Rectal smooth muscle tissue (tissue), 1 donor: ENCODE measurements around the gene GRIN3B.
"Not testable (repeated sequence)": the region's sequence is repeated elsewhere in the genome, so short reads cannot be mapped to it uniquely, and the experiment has no call there.

Experiments
- H3K27ac ChIP-seq: one replicate; pipeline ENCODE4 v1.7.0; 2013; ENCODE audit warnings: low read depth, low read length, inconsistent platforms
- H3K27me3 ChIP-seq: one replicate; pipeline ENCODE4 v1.7.0; 2013; ENCODE audit warnings: low read length; ENCODE audit not compliant: control insufficient read depth, insufficient read depth
- H3K36me3 ChIP-seq: one replicate; pipeline ENCODE4 v1.7.0; 2013; ENCODE audit warnings: low read length; ENCODE audit not compliant: control insufficient read depth, insufficient read depth
- H3K4me1 ChIP-seq: one replicate; pipeline ENCODE4 v1.7.0; 2013; ENCODE audit warnings: low read length; ENCODE audit not compliant: control insufficient read depth, insufficient read depth
- H3K4me3 ChIP-seq: one replicate; pipeline ENCODE4 v1.7.0; 2013; ENCODE audit warnings: low read length
- H3K9ac ChIP-seq: one replicate; pipeline ENCODE4 v1.7.0; 2013; ENCODE audit warnings: low read length

The GRIN3B gene, protein sequence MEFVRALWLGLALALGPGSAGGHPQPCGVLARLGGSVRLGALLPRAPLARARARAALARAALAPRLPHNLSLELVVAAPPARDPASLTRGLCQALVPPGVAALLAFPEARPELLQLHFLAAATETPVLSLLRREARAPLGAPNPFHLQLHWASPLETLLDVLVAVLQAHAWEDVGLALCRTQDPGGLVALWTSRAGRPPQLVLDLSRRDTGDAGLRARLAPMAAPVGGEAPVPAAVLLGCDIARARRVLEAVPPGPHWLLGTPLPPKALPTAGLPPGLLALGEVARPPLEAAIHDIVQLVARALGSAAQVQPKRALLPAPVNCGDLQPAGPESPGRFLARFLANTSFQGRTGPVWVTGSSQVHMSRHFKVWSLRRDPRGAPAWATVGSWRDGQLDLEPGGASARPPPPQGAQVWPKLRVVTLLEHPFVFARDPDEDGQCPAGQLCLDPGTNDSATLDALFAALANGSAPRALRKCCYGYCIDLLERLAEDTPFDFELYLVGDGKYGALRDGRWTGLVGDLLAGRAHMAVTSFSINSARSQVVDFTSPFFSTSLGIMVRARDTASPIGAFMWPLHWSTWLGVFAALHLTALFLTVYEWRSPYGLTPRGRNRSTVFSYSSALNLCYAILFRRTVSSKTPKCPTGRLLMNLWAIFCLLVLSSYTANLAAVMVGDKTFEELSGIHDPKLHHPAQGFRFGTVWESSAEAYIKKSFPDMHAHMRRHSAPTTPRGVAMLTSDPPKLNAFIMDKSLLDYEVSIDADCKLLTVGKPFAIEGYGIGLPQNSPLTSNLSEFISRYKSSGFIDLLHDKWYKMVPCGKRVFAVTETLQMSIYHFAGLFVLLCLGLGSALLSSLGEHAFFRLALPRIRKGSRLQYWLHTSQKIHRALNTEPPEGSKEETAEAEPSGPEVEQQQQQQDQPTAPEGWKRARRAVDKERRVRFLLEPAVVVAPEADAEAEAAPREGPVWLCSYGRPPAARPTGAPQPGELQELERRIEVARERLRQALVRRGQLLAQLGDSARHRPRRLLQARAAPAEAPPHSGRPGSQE

DNA sequence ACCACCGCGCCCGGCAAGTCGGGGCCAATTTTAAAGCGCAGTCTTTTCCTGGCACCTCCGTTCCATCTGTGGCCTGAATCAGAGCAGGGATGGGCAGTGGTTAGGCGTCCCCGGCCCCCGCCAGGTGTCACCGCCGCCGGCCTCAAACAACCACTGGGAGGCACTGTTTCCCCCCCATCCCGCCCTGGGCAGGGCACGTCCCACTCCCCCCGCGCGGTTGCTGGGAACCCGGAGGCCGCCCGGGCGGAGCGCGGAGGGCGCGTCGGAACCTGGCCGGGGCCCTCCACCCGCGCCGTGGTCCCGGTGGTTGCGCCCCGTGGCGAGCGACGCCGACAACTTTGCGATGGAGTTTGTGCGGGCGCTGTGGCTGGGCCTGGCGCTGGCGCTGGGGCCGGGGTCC is at the start of gene GRIN3B:
TSS of gene GRIN3B (plus strand) at position 325 of the 400 bp plus-strand sequence. CDS start at position 344, 19 bp downstream.
- no peak within 1 kb of the TSS for H3K9ac ChIP-seq
- H3K27ac ChIP-seq, result no peak within 1 kb of the TSS
- peaks cover 50% of the 10 kb centered on the region for H3K27me3 ChIP-seq
- H3K4me1 ChIP-seq, result peaks cover 4% of the 10 kb centered on the region
- H3K36me3 ChIP-seq, result no peaks in the 10 kb centered on the region
- H3K4me3 ChIP-seq, result no peak within 1 kb of the TSS

- H3K36me3 ChIP-seq, result no peaks in the 10 kb centered on the region
- H3K27me3 ChIP-seq, result no peaks in the 10 kb centered on the region
- no peak overlapping the region for H3K9ac ChIP-seq
- no peak overlapping the region for H3K27ac ChIP-seq
- H3K4me3 ChIP-seq, result no peak overlapping the region
- no peaks in the 10 kb centered on the region for H3K4me1 ChIP-seq
These were observed 48.1 kb upstream of the GRIN3B start for GRCh38 chr19:952049-952679.

- Histone ChIP-seq H3K27ac (no peak overlapping the region), H3K36me3 (no peaks in the 10 kb centered on the region), H3K27me3 (no peaks in the 10 kb centered on the region), H3K4me1 (no peaks in the 10 kb centered on the region), H3K4me3 (peak overlapping the region; percentile 41), H3K9ac (no peak overlapping the region)
These were observed 47.4 kb upstream of the GRIN3B start for GRCh38 chr19:952680-953444.

DNA sequence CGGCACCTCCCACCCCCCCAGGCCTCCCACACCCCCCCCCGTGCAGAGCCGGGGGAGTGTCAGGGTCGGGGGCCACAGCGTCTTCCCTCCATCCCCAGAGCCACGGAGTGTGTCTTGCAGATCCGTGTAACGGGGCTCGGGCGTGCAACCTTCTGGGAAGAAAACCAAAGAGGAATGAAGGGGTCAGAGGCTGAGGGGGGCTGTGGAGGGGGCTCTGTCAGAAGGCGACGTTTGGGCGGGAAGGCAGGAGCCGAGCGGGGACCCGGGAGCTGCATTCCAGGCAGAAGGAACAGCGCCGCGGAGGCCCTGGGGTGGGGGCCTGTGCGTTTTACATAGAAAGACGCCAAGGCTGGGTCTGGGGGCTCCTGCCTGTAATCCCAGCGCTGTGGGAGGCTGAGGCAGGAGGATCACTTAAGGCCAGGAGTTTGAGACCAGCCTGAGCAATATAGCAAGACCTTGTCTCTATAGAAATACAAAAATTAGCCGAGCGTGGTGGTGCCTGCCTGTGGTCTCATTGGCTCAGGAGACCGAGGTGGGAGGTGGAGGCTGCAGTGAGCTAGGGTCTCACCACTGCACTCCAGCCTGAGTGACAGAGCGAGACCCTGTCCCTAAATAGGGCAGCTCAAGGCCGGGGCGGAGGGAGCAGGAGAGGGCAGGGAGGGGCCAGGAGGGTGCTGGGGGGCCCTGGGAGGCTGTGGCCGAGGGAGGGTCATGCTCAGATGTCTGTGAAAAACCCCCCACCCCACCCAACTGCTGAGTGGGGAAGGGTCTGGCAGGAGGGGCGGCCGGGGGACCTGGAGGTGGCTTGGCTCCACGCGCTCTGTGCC is 46.6 kb upstream of the GRIN3B start:
- H3K36me3 ChIP-seq, result no peaks in the 10 kb centered on the region
- H3K27me3 ChIP-seq, result no peaks in the 10 kb centered on the region
- no peak overlapping the region for H3K9ac ChIP-seq
- H3K27ac ChIP-seq, result no peak overlapping the region
- no peaks in the 10 kb centered on the region for H3K4me1 ChIP-seq
- no peak overlapping the region for H3K4me3 ChIP-seq

DNA sequence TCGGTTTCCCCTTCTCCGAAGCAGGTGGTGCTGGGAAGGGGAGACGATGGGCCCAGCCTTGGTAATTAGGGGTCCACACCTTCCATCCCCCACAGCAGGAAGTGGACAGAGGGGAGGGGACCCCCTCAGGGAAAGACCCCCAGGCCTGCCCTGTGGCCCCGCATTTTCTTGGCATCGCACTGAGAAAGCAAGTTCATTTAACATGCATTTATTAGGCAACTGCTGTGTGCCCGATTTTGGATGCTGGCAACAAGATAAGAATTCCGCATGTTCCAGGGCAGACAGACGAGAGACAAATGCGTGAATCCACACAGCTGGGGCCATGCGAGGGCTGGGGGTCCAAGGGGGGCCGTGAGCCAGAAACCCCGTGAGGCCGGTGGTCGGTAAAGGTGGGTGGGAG is 45.9 kb upstream of the GRIN3B start:
- Histone ChIP-seq H3K4me1 (no peaks in the 10 kb centered on the region), H3K27ac (no peak overlapping the region), H3K27me3 (no peaks in the 10 kb centered on the region), H3K4me3 (no peak overlapping the region), H3K36me3 (no peaks in the 10 kb centered on the region), H3K9ac (no peak overlapping the region)

DNA sequence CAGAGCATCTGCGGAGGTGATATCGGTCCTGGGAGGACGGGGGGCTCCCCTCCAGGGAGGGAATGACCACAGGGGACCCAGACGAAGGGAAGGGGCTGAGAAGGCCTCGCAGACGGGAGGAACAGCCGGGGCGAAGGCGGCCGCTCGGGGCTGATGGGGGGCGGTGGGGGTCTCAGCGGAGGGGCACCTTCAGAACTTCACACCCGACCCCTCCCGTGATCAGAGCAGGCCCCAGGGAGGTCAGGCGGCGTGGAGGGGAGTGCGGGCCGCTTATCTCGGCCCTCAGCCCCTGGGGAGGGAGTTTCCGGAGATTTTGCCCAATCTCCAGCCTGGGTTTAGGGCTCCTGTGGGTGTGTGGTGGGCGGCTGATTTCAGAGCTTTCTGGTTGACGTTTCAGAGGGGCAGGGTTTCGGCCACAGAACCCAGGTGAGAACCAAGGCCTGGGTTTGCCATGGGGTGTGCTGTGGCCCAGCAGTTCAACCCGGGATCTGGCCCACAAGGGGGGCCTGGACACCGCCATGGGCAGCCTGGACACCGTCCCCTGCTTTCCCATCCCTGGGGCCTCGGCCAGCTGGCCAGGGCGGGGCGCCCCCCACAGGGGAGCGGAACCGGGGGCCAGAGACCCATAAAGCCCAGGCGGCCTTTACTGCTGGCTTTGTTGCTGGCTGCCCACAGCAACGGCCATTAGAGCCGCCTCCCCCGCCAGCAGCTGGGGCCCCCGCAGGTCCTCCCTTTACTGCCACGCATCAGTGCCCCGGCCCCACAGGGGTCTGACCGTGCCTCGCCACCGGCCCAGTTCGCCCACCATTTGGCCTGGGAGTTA is 45.3 kb upstream of the GRIN3B start:
- Histone ChIP-seq H3K9ac (no peak overlapping the region), H3K4me1 (no peaks in the 10 kb centered on the region)

DNA sequence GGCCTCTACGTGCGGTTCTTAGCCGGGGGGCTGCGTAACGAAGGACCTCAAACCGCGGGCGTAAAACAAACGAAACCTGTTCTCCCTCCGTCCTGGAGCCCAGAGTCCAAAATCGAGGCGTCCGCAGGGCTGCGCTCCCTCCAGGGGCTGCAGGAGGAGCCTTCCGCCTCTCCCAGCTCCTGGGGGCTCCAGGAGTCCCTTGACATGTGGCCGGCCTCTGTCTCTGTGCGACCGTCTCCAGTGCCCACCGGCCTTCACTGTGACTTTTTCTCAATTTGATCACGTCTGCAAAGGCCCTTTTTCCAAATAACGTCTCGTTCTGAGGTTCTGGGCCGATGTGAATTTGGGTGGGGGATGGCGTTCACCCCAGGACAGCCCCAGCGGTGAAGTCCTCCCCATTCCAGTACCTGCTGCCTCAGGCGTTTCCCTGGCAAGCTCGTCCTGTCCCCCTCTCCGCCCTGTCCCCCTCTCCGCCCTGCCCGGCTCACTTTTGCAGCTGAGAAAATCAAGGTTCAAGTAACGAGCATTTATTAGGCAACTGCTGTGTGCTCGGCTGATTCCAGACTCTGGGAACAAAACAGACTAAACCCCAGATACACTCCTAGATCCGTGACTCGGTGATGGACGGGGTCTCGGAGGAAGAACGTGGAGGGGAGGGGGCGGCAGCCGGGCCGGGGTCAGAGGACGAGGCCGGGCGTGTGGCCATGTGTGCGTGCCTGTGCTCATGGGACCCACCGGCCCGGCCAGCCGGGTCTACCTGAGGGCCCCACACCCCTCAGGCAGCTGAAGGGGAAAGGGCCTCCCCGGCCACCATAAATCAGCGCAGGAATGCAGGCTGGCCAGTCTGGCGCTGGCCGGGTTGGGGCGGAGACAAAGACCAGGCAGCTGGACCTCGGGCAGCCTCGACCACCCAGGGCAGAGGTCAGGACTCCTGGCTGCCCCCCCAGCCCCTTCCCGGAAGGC is 44.1 kb upstream of the GRIN3B start:
- Histone ChIP-seq H3K4me3 (no peak overlapping the region), H3K4me1 (no peaks in the 10 kb centered on the region), H3K36me3 (no peaks in the 10 kb centered on the region), H3K27me3 (no peaks in the 10 kb centered on the region), H3K9ac (no peak overlapping the region), H3K27ac (no peak overlapping the region)

More for the DNA sequence above, 45.3 kb upstream of the GRIN3B start:
- no peaks in the 10 kb centered on the region for H3K27me3 ChIP-seq
- H3K27ac ChIP-seq, result no peak overlapping the region
- H3K36me3 ChIP-seq, result no peaks in the 10 kb centered on the region
- no peak overlapping the region for H3K4me3 ChIP-seq

- no peaks in the 10 kb centered on the region for H3K4me1 ChIP-seq
- no peak overlapping the region for H3K9ac ChIP-seq
- no peak overlapping the region for H3K4me3 ChIP-seq
- H3K36me3 ChIP-seq, result no peaks in the 10 kb centered on the region
- H3K27me3 ChIP-seq, result no peaks in the 10 kb centered on the region
- no peak overlapping the region for H3K27ac ChIP-seq
These were observed 43.3 kb upstream of the GRIN3B start for GRCh38 chr19:956766-957440.

DNA sequence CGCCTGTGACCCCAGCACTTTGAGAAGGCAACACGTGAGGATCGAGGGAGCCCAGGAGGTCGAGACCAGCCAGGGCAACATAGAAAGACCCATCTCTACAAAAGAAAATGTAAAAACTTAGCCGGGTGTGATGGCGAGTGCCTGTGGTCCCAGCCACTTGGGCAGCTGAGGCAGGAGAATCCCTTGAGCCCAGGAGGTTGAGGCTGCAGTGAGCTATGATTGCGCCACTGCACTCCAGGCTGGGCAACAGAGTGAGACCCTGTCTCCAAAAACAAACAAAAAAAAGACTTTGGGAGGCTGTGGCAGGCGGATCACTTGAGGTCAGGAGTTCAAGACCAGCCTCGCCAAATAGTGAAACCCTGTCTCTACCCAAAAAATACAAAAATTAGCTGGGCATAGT is 42.6 kb upstream of the GRIN3B start:
- H3K27me3 ChIP-seq, H3K36me3 ChIP-seq, H3K9ac ChIP-seq, H3K4me1 ChIP-seq, H3K27ac ChIP-seq, H3K4me3 ChIP-seq: not testable (repeated sequence)
